NK-92 (cell line): ENCODE data around the gene IFIT2.
"Not testable (repeated sequence)": the region's sequence is repeated elsewhere in the genome, so short reads cannot be mapped to it uniquely, and the experiment has no call there.

Experiments used
- DNase-seq: peaks from one replicate; lab custom pipeline; 2025; ENCODE audit not compliant: unreplicated experiment; lab: John Stamatoyannopoulos, UW

IFIT2 gene

GRCh38 chr10:89306434-89307268, 4.8 kb downstream of the IFIT2 start:
- DNase-seq = no peak

GRCh38 chr10:89307269-89307577, 5.4 kb downstream of the IFIT2 start:
- no peak for DNase-seq

GRCh38 chr10:89308266-89308665, 6.4 kb downstream of the IFIT2 start:
- no peak for DNase-seq

- DNase-seq = no peak
Observed at GRCh38 chr10:89308736-89309135, 6.9 kb downstream of the IFIT2 start.

GRCh38 chr10:89309156-89310055, 7.6 kb downstream of the IFIT2 start:
- no peak for DNase-seq

GRCh38 chr10:89310056-89310893, 8.4 kb downstream of the IFIT2 start:
- no peak for DNase-seq

GRCh38 chr10:89312973-89313372, 11.1 kb downstream of the IFIT2 start:
- DNase-seq = no peak

- no peak for DNase-seq
Observed at GRCh38 chr10:89314676-89315075, 12.8 kb downstream of the IFIT2 start.

GRCh38 chr10:89318047-89318446, 16.2 kb downstream of the IFIT2 start:
- not testable (repeated sequence) for DNase-seq

- DNase-seq = not testable (repeated sequence)
Observed at GRCh38 chr10:89325081-89325480, 23.2 kb downstream of the IFIT2 start.

- DNase-seq = not testable (repeated sequence)
Observed at GRCh38 chr10:89325856-89326255, 24.0 kb downstream of the IFIT2 start.

GRCh38 chr10:89327803-89328441, 26.1 kb downstream of the IFIT2 start, which contains the start of gene IFIT3:
IFIT3 (plus strand) TSS chr10:89327997; CDS start chr10:89328074, 77 bp downstream.
- no peak for DNase-seq

GRCh38 chr10:89329151-89329550, 27.3 kb downstream of the IFIT2 start:
- no peak for DNase-seq

- DNase-seq = not testable (repeated sequence)
Observed at GRCh38 chr10:89330014-89330413, 28.2 kb downstream of the IFIT2 start.

GRCh38 chr10:89330537-89331212, 28.8 kb downstream of the IFIT2 start:
- DNase-seq = no peak

GRCh38 chr10:89331487-89332122, 29.8 kb downstream of the IFIT2 start:
- not testable (repeated sequence) for DNase-seq

GRCh38 chr10:89332123-89332633, 30.3 kb downstream of the IFIT2 start:
- no peak for DNase-seq

GRCh38 chr10:89335226-89335625, 33.4 kb downstream of the IFIT2 start:
- no peak for DNase-seq

GRCh38 chr10:89336241-89336640, 34.4 kb downstream of the IFIT2 start:
- no peak for DNase-seq
